Activated T-cell treated with anti-CD3 and anti-CD28 coated beads for 24 hours (primary cell): Measurements from ENCODE around the gene HERC6.
"Not testable (repeated sequence)": the region's sequence is repeated elsewhere in the genome, so short reads cannot be mapped to it uniquely, and the experiment has no call there.

Experiments used
- DNase-seq: peaks from one replicate; pipeline ENCODE4 v3.0.0-alpha.2; 2020; ENCODE audit warnings: low read depth

HERC6 gene

GRCh38 chr4:88446124-88446523 is 67.5 kb downstream of the HERC6 start:
- DNase-seq = no peak

DNA sequence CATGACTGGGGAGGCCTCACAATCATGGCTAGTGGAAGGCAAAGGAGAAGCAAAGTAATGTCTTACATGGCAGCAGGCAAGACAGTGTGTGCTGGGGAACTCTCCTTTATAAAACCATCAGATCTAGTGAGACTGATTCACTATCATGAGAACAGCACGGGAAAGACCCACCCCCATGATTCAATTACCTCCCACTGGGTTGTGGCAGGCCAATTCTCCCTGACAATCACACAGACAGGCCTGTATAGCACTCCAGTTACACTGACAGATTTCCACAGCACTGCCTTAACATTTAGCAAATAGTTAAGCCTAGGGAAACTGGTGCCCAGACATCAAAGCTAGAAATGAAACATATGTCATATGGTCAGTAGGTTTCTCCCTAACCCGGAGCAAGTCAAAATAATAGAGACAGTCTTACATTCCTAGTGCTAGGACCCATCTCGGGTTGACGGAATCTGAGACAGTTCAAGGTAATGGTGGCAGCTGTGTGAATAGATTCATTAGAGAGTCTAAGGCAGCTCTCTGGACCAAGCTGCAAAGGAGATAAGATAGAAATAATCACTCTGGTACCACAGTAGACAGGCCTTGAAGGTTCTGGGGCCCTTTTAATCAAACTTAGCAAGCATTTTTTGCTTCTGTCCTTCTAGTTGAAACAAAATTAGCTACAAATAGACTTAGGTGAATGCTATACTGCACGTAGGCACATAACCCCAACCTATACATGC is 68.9 kb downstream of the HERC6 start:
- DNase-seq = no peak

- DNase-seq = not testable (repeated sequence)
These were observed 69.6 kb downstream of the HERC6 start for GRCh38 chr4:88448211-88448765.

DNA sequence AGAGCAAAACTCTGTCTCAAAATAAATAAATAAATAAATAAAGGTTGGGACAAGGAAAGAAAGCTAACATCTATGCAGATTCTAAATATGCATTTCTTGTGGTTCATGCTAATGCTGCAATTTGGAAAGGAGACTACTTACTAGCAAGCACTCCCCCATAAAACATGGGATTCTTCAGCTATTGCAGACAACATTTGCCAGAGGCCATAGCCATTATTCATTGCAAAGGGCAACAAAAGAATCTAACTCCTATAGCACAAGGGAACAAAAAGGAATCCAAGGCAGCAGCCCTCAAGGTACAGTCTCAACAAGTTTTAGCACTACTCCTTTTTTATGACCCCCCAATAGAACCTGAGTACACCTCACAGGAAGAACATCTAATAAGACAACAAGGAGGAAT is 70.2 kb downstream of the HERC6 start:
- DNase-seq = no peak

- no peak for DNase-seq
These were observed 70.6 kb downstream of the HERC6 start for GRCh38 chr4:88449290-88449689.

DNA sequence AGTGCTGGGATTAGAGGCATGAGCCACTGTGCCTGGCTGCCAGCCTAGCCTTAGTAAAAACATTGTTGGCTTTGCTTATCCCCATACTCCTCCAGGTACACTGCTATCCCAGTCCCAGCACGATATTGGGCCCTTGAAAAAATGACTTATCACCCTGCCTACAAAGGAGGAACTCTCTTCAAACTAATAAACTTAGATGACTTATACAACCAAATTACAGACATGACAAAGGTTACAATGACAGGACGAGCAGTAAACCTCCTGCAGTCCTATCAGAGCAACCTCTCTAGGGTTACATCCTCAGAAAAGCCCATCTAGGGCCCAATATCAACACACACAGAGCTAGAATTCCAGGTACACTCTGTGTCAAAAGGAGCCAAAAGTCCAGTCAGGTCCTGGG is 72.6 kb downstream of the HERC6 start:
- no peak for DNase-seq

- DNase-seq = no peak
These were observed 74.3 kb downstream of the HERC6 start for GRCh38 chr4:88452912-88453311.

- DNase-seq = peak; percentile 79
These were observed 78.1 kb downstream of the HERC6 start, which contains the start of gene HERC5 for GRCh38 chr4:88456670-88457306. Gene HERC5 (plus strand): TSS chr4:88457119. CDS start chr4:88457270, 151 bp downstream.

- peak; percentile 25 for DNase-seq
These were observed 78.9 kb downstream of the HERC6 start for GRCh38 chr4:88457307-88458103.

- no peak for DNase-seq
These were observed 79.6 kb downstream of the HERC6 start for GRCh38 chr4:88458104-88458740.

- DNase-seq = no peak
These were observed 87.1 kb downstream of the HERC6 start for GRCh38 chr4:88465653-88466192.

GRCh38 chr4:88467392-88467791 is 88.7 kb downstream of the HERC6 start:
- no peak for DNase-seq

GRCh38 chr4:88477229-88477860 is 98.7 kb downstream of the HERC6 start:
- DNase-seq = no peak

DNA sequence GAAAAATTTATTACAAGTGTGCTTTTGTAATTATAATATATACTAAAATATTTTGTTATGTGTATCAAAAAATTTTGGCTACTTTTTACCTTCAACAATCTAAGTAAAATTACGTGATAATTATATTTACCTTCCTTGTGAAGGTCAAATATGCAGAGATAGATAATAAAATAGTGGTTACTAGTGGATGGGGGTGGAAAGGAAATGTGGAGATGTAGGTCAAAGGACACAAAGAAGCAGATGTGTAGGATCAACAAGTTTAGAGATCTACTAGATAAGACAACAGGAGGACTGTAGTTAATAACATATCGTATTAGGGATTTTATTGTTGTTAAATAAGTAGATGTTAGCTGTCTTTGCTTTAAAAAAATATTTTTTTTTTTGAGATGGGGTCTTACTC is 99.6 kb downstream of the HERC6 start:
- DNase-seq = no peak

DNA sequence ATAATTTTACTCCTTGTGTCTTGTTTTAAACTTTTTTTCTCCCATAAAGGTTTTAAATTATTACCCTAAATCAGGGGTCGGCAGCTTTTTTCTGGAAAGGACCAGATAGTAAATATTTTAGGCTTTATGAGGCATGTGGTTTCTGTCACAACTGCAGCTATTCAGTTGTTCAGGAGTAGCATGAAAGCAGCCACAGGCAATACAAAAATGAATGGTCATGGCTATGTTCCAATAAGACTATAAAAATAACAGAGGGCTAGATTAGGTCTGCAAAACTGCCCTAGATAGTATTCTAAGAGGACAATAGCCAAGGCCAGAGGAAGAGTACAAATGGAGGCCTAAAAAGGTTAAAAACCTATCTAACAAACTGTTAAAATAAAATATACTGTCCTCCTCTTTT is 102.9 kb downstream of the HERC6 start:
- DNase-seq = no peak

DNA sequence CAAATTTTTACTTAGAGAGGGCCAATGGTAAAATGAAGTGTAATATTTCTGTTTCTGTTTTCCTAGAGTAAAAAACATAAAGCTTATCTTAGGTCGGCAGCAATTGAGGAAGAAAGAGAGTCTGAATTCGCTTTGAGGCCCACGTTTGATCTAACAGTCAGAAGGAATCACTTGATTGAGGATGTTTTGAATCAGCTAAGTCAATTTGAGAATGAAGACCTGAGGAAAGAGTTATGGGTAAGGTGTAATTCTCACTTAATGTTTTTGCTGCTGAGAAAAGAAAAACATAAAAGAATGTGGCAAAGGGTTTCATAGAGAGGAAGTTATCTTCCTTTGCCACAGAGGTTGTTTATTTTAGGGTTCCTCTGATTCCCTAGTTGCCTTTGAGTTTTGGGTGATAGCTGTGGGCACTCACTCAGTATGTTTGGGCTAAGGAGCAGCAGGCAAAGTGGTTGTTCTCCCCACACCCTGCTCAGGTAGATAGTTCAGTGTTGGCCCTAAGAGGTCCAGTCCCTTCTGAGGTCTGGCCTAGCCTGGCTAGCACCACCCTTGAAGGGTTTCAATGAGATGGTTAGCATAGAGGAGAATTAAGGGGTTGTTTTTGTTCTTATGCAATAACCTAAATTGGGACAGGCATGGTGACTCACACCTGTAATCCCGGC is 110.6 kb downstream of the HERC6 start:
- DNase-seq = no peak
